CD4-positive, alpha-beta T cell (primary cell): ENCODE measurements around the gene TCF7L2. TPM values are rescaled to one million over a fixed set of nuclear protein-coding genes. Genes with fewer than 3 reads are reported as not detected.

Experiments used
- ATAC-seq: fragments of 200-7000 bp; cut with Tn5 transposase; one replicate; pipeline ENCODE4 v1.10.0; 2022; ENCODE audit warnings: mild to moderate bottlenecking; ENCODE audit not compliant: poor library complexity
- CTCF ChIA-PET: fragments of 350-600 bp; sonication (Branson Sonifier 250); formaldehyde crosslinking; loops from one replicate; lab custom pipeline; 2021; ENCODE audit warnings: antibody characterized with exemption, inconsistent platforms; lab: Charles Lee
- POLR2A ChIA-PET: fragments of 350-600 bp; sonication (Branson Sonifier 250); formaldehyde crosslinking; loops from one replicate; lab custom pipeline; 2021; ENCODE audit warnings: antibody characterized with exemption, inconsistent platforms; lab: Charles Lee
- DNase-seq, 14 experiments: peaks; one replicate each; pipeline ENCODE4 v3.0.0-alpha.2; 2013 to 2020; ENCODE audit warnings: mixed read lengths in 2 of 14
- H3K27ac ChIP-seq, 2 donors: one replicate each; pipeline versions ENCODE4 v1.5.1 to v1.7.0; 2013; ENCODE audit warnings: low read length in 2 of 2, low read depth in 1 of 2, mild to moderate bottlenecking in 1 of 2
- H3K27me3 ChIP-seq, 2 experiments: 1 replicate in 1 of 2; 2 replicates in 1 of 2; pipeline versions ENCODE4 v1.6.1 to v1.7.0; 2013; ENCODE audit warnings: low read length in 2 of 2, control low read depth in 1 of 2, mild to moderate bottlenecking in 1 of 2, moderate library complexity in 1 of 2; ENCODE audit not compliant: insufficient read depth in 2 of 2, control insufficient read depth in 1 of 2
- H3K36me3 ChIP-seq: one replicate; pipeline ENCODE4 v1.6.1; 2013; ENCODE audit warnings: low read length, control low read depth; ENCODE audit not compliant: insufficient read depth
- H3K4me1 ChIP-seq: one replicate; pipeline ENCODE4 v1.6.1; 2013; ENCODE audit warnings: low read length, control low read depth; ENCODE audit not compliant: insufficient read depth
- H3K4me3 ChIP-seq: one replicate; pipeline ENCODE4 v1.5.1; 2013; ENCODE audit warnings: mild to moderate bottlenecking, low read length, moderate library complexity
- H3K9me3 ChIP-seq, 2 experiments: 1 replicate in 1 of 2; 2 replicates in 1 of 2; pipeline versions ENCODE4 v1.6.1 to v1.7.0; 2013; ENCODE audit warnings: low read length in 2 of 2, mild to moderate bottlenecking in 2 of 2, control low read depth in 1 of 2, moderate library complexity in 1 of 2; ENCODE audit not compliant: control insufficient read depth in 1 of 2, insufficient read depth in 1 of 2
- H3K27ac Mint-ChIP-seq: one replicate; pipeline ENCODE4 v1.8.0; 2020; ENCODE audit warnings: mixed read lengths
- H3K27me3 Mint-ChIP-seq: one replicate; pipeline ENCODE4 v1.8.0; 2021; ENCODE audit warnings: mixed read lengths
- H3K36me3 Mint-ChIP-seq: one replicate; pipeline ENCODE4 v1.8.0; 2021; ENCODE audit warnings: low read depth, mixed read lengths
- H3K4me1 Mint-ChIP-seq: one replicate; pipeline ENCODE4 v1.8.0; 2021; ENCODE audit warnings: low read depth, mixed read lengths
- H3K4me3 Mint-ChIP-seq: one replicate; pipeline ENCODE4 v1.8.0; 2020; ENCODE audit warnings: mild to moderate bottlenecking, mixed read lengths
- H3K9me3 Mint-ChIP-seq: one replicate; pipeline ENCODE4 v1.8.0; 2020; ENCODE audit warnings: mixed read lengths
- CTCF ChIP-seq: fragments of 200-600 bp; IDR thresholded peaks from one replicate; pipeline ENCODE4 v1.8.0; 2022; ENCODE audit warnings: antibody characterized with exemption, mild to moderate bottlenecking
- intact Hi-C, 2 experiments: fragments of 100-400 bp; cut with DNase I in 1 of 2; cut with micrococcal nuclease in 1 of 2; formaldehyde crosslinking; loops; one replicate each; pipeline versions ENCODE4 v1.15.1 to v1.9.0; 2023 to 2025; cut with DNase I, micrococcal nuclease
- total RNA-seq, 174 experiments: library from RNA in 2 of 174; stranded (reverse) in 2 of 174; gene quantifications; one replicate each; pipeline ENCODE4 v1.2.3 and lab custom pipeline; 2021 to 2026

The TCF7L2 gene
- total RNA-seq, 2 experiments from 2014 or later: 4.2 to 4.4 TPM

GRCh38 chr10:113047605-113047962 lies 97.5 kb downstream of the TCF7L2 start:
- Histone ChIP-seq H3K4me3 (no peak overlapping the region), H3K9me3 (no peaks in the 10 kb centered on the region), H3K36me3 (no peaks in the 10 kb centered on the region), H3K27me3 (no peaks in the 10 kb centered on the region), H3K4me1 (peaks cover 15% of the 10 kb centered on the region), H3K27ac (no peak overlapping the region)
- H3K9me3 Mint-ChIP-seq: no peaks in the 10 kb centered on the region
- H3K27me3 Mint-ChIP-seq: peaks cover 15% of the 10 kb centered on the region
- peaks cover 38% of the 10 kb centered on the region for H3K4me1 Mint-ChIP-seq
- ChIA-PET CTCF (no interaction called here), POLR2A (no interaction called here)
- H3K4me3 Mint-ChIP-seq: no peak overlapping the region
- H3K27ac Mint-ChIP-seq: no peak overlapping the region
- intact Hi-C loops: no loop called here
- TF ChIP-seq CTCF: no peak
- H3K36me3 Mint-ChIP-seq: no peaks in the 10 kb centered on the region
- ATAC-seq (no peak), DNase-seq (no peak)

- CTCF ChIA-PET: no interaction called here
- Mint-ChIP-seq H3K27ac (no peak overlapping the region), H3K9me3 (no peaks in the 10 kb centered on the region), H3K27me3 (peaks cover 19% of the 10 kb centered on the region), H3K4me1 (peaks cover 38% of the 10 kb centered on the region), H3K4me3 (no peak overlapping the region), H3K36me3 (no peaks in the 10 kb centered on the region)
- ATAC-seq (no peak), DNase-seq (no peak)
- intact Hi-C loops: no loop called here
- no peak for TF ChIP-seq CTCF
- H3K36me3 ChIP-seq: no peaks in the 10 kb centered on the region
- H3K9me3 ChIP-seq: no peaks in the 10 kb centered on the region
- POLR2A ChIA-PET: no interaction called here
- no peaks in the 10 kb centered on the region for H3K27me3 ChIP-seq
- peaks cover 15% of the 10 kb centered on the region for H3K4me1 ChIP-seq
- H3K4me3 ChIP-seq: no peak overlapping the region
- no peak overlapping the region for H3K27ac ChIP-seq
Measured at GRCh38 chr10:113047963-113048781, 98.1 kb downstream of the TCF7L2 start.

GRCh38 chr10:113049881-113050280 lies 99.8 kb downstream of the TCF7L2 start:
- ATAC-seq (no peak), DNase-seq (no peak)
- Histone ChIP-seq H3K36me3 (no peaks in the 10 kb centered on the region), H3K4me3 (no peak overlapping the region), H3K27me3 (no peaks in the 10 kb centered on the region), H3K27ac (no peak overlapping the region), H3K9me3 (no peaks in the 10 kb centered on the region), H3K4me1 (peaks cover 15% of the 10 kb centered on the region)
- H3K27ac Mint-ChIP-seq: no peak overlapping the region
- H3K27me3 Mint-ChIP-seq: peaks cover 18% of the 10 kb centered on the region
- CTCF ChIA-PET: no interaction called here
- TF ChIP-seq CTCF: no peak
- no peaks in the 10 kb centered on the region for H3K9me3 Mint-ChIP-seq
- H3K36me3 Mint-ChIP-seq: no peaks in the 10 kb centered on the region
- POLR2A ChIA-PET: no interaction called here
- H3K4me1 Mint-ChIP-seq: peaks cover 38% of the 10 kb centered on the region
- no peak overlapping the region for H3K4me3 Mint-ChIP-seq
- intact Hi-C loops: loop anchor here in 1 of 2 experiments (5.0 kb wide), 1 partner anchor 43 kb away; no protein-coding TSS in a partner anchor
